ENCODE results near the gene TULP1. TPM values are rescaled to one million over a fixed set of nuclear protein-coding genes. Genes with fewer than 3 reads are reported as not detected.

TULP1 gene
- total and polyA plus RNA-seq, 2 experiments from 2014 or later = 0.39 TPM; not detected in 1

- TF ChIP-seq EZH2phosphoT487 (IDR thresholded peaks at IDR 0.05; ENCODE audit: low read depth, severe bottlenecking, unreplicated experiment) = no peak
- no peak for TF ChIP-seq EZH2 (IDR thresholded peaks at IDR 0.05; ENCODE audit: borderline replicate concordance)
- no peak for TF ChIP-seq CTCF (IDR thresholded peaks at IDR 0.05; ENCODE audit: poor library complexity)
- Histone ChIP-seq H3K4me1 (ENCODE audit: insufficient read depth) (no peaks in the 10 kb centered on the region), H3K4me3 (no peak overlapping the region), H2AFZ (no peak overlapping the region), H3K79me2 (no peaks in the 10 kb centered on the region), H4K20me1 (ENCODE audit: insufficient read depth, poor library complexity, severe bottlenecking) (no peaks in the 10 kb centered on the region), H3K4me2 (peak overlapping the region; percentile 46), H3K36me3 (replicated peaks; ENCODE audit: insufficient read depth, low read depth) (no peaks in the 10 kb centered on the region), H3K9me2 (replicated peaks; ENCODE audit: insufficient read depth) (no peaks in the 10 kb centered on the region), H3K27ac (no peak overlapping the region), H3K9me3 (ENCODE audit: low read depth) (no peaks in the 10 kb centered on the region), H3K27me3 (no peaks in the 10 kb centered on the region)
- 60% methylated on average over 6 of the region's 26 CpGs for WGBS (ENCODE audit: low lambda C conversion rate, missing lambda C conversion rate)
- no peak for DNase-seq (ENCODE audit: low spot score)
Measured at GRCh38 chr6:35512006-35512405, 690 bp downstream of the TULP1 start.

- Histone ChIP-seq H3K9me2 (replicated peaks; ENCODE audit: insufficient read depth) (no peaks in the 10 kb centered on the region), H3K4me2 (peak overlapping the region; percentile 46), H3K79me2 (no peaks in the 10 kb centered on the region), H3K36me3 (replicated peaks; ENCODE audit: insufficient read depth, low read depth) (no peaks in the 10 kb centered on the region), H4K20me1 (ENCODE audit: insufficient read depth, poor library complexity, severe bottlenecking) (no peaks in the 10 kb centered on the region), H3K4me3 (no peak overlapping the region), H3K4me1 (ENCODE audit: insufficient read depth) (no peaks in the 10 kb centered on the region), H3K9me3 (ENCODE audit: low read depth) (no peaks in the 10 kb centered on the region), H3K27ac (no peak overlapping the region), H3K27me3 (no peaks in the 10 kb centered on the region), H2AFZ (no peak overlapping the region)
- TF ChIP-seq EZH2 (IDR thresholded peaks at IDR 0.05; ENCODE audit: borderline replicate concordance) (no peak), EZH2phosphoT487 (IDR thresholded peaks at IDR 0.05; ENCODE audit: low read depth, severe bottlenecking, unreplicated experiment) (no peak), CTCF (IDR thresholded peaks at IDR 0.05; ENCODE audit: poor library complexity) (no peak)
- DNase-seq (ENCODE audit: low spot score) = no peak
- WGBS (ENCODE audit: low lambda C conversion rate, missing lambda C conversion rate) = 83% methylated on average over 23 of the region's 32 CpGs
Measured at GRCh38 chr6:35511562-35511941, 1.1 kb downstream of the TULP1 start.

GRCh38 chr6:35510916-35511561 is 1.7 kb downstream of the TULP1 start:
- Histone ChIP-seq H3K79me2 (no peaks in the 10 kb centered on the region), H2AFZ (no peak overlapping the region), H3K27ac (no peak overlapping the region), H3K36me3 (replicated peaks; ENCODE audit: insufficient read depth, low read depth) (no peaks in the 10 kb centered on the region), H3K4me2 (peak overlapping the region; percentile 46), H3K27me3 (no peaks in the 10 kb centered on the region), H3K4me1 (ENCODE audit: insufficient read depth) (no peaks in the 10 kb centered on the region), H3K9me2 (replicated peaks; ENCODE audit: insufficient read depth) (no peaks in the 10 kb centered on the region), H4K20me1 (ENCODE audit: insufficient read depth, poor library complexity, severe bottlenecking) (no peaks in the 10 kb centered on the region), H3K9me3 (ENCODE audit: low read depth) (no peaks in the 10 kb centered on the region), H3K4me3 (no peak overlapping the region)
- no peak for DNase-seq (ENCODE audit: low spot score)
- 87% methylated on average over 7 of the region's 7 CpGs for WGBS (ENCODE audit: low lambda C conversion rate, missing lambda C conversion rate)
- TF ChIP-seq EZH2phosphoT487 (IDR thresholded peaks at IDR 0.05; ENCODE audit: low read depth, severe bottlenecking, unreplicated experiment) (no peak), EZH2 (IDR thresholded peaks at IDR 0.05; ENCODE audit: borderline replicate concordance) (no peak), CTCF (IDR thresholded peaks at IDR 0.05; ENCODE audit: poor library complexity) (no peak)
